ENCODE data around the gene ZNF641. TPM values are rescaled to one million over a fixed set of nuclear protein-coding genes. Genes with fewer than 3 reads are reported as not detected.

The ZNF641 gene
- total RNA-seq (10 to 100 TPM; 16.6 to 28.5 (median 24.7) TPM), polyA plus RNA-seq (1 to 10 TPM; 3.0 to 6.6 (median 4.2) TPM)

DNA sequence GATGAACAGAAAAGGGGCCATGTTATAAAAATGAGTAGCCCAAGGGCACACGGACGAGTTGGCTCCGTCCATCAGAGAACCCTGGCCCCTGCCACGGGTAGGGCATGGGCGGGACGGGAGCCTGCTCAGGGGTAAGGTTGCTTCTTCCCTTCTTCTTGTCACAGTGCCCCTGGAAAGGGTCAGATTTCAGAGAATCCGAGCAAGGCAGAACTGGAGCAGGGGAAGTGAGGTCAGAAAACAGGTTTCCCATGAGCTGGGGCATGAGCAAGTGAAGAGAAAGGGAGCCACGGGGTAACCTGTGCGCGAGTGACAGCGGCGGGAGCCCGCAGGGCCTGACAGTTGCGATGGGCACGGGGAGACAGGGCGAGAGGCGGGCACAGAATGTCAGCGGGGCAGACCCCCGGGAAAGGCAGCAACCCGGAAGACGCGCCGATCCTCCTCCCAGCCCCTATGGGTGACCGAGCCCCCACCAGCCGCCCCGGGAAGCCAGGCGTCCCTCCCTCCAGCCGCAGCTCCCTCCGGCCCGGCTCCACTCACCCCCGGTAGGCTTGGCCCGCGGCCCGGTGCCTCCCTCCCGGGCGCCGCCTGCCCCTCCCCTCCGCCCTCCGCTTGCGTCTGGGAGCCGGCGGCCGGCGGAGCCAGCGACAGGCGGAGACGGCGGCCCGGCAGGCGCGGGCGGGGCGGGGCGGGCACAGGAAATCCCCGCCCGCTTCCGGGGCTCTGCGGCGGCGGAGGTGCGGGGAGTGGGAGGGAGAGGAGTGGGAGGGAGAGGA is at the start of gene ZNF641:
TSS of gene ZNF641 (minus strand) at position 671 of the 773 bp plus-strand sequence. CDS start 2,829 bp downstream, outside the sequence.
- peak within 1 kb of the TSS; percentile 90 to 96 (median 94) for H3K27ac ChIP-seq
- WGBS, 2 donors: 1% methylated on average over 61 of the region's 61 CpGs

DNA sequence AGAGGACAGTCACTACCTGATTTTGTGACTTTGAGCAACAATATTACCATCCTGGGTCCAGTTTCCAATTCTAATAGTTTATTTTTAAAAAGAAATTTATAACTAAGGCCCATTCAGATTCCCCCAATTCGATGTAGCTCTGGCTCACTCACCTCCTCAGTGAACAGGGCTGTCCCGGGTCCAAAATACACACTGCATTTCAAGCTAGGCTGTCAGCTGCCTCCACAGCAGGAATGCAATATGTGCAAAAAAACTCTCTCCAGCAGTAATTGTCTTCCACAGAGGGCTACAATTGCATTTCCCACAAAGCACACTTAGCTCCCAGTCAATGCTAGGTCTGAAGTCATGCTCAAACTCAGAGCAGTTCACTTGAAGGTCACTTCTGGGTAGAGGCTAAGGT is 39.3 kb upstream of the ZNF641 start:
- Histone ChIP-seq H3K36me3 (no peaks in the 10 kb centered on the region), H3K4me1 (peaks cover 0 to 31% (median 26%) of the 10 kb centered on the region in 4 donors), H3K27me3 (no peaks in the 10 kb centered on the region), H3K4me3 (no peak overlapping the region), H3K27ac (peak overlapping the region in 1 of 4 donors; percentile 63), H3K9me3 (no peaks in the 10 kb centered on the region)
- WGBS, 2 donors: 44 to 64% methylated on average over 2 of the region's 2 CpGs
- DNase-seq: no peak
- TF ChIP-seq EP300 (IDR thresholded peaks at IDR 0.05) (no peak), POLR2AphosphoS5 (IDR thresholded peaks at IDR 0.05) (no peak), CTCF (IDR thresholded peaks at IDR 0.05) (no peak), POLR2A (IDR thresholded peaks at IDR 0.05) (no peak)
- intact Hi-C loops (cut with DNase I): no loop called here

More for the DNA sequence above, at the start of gene ZNF641:
- intact Hi-C loops (cut with DNase I): loop anchor here (2.0 to 5.0 kb wide), 4 partner anchors 53 to 153 kb away; no protein-coding TSS in a partner anchor
- H3K4me1 ChIP-seq: peaks cover 0 to 35% (median 21%) of the 10 kb centered on the region in 4 donors
- no peaks in the 10 kb centered on the region for H3K27me3 ChIP-seq
- peaks cover 6 to 26% (median 11%) of the 10 kb centered on the region in 4 donors for H3K36me3 ChIP-seq
- peak; percentile 87 for DNase-seq
- peak within 1 kb of the TSS; percentile 61 to 89 (median 76) for H3K4me3 ChIP-seq
- no peaks in the 10 kb centered on the region for H3K9me3 ChIP-seq
- TF ChIP-seq POLR2AphosphoS5 (IDR thresholded peaks at IDR 0.05): peak in 1 of 4 donors; percentile 40
- TF ChIP-seq POLR2A (IDR thresholded peaks at IDR 0.05): no peak

- DNase-seq: no peak
- intact Hi-C loops (cut with DNase I): no loop called here
- H3K36me3 ChIP-seq: no peaks in the 10 kb centered on the region
- H3K4me1 ChIP-seq: peaks cover 0 to 31% (median 26%) of the 10 kb centered on the region in 4 donors
- H3K27me3 ChIP-seq: no peaks in the 10 kb centered on the region
- no peak overlapping the region for H3K4me3 ChIP-seq
- TF ChIP-seq POLR2A (IDR thresholded peaks at IDR 0.05): no peak
- TF ChIP-seq CTCF (IDR thresholded peaks at IDR 0.05): no peak
- TF ChIP-seq EP300 (IDR thresholded peaks at IDR 0.05): no peak
- TF ChIP-seq POLR2AphosphoS5 (IDR thresholded peaks at IDR 0.05): no peak
- H3K9me3 ChIP-seq: no peaks in the 10 kb centered on the region
- 67 to 79% methylated on average over 3 of the region's 3 CpGs for WGBS, 2 donors
- peak overlapping the region in 1 of 4 donors; percentile 63 for H3K27ac ChIP-seq
These were observed 38.7 kb upstream of the ZNF641 start for GRCh38 chr12:48389409-48389808.

DNA sequence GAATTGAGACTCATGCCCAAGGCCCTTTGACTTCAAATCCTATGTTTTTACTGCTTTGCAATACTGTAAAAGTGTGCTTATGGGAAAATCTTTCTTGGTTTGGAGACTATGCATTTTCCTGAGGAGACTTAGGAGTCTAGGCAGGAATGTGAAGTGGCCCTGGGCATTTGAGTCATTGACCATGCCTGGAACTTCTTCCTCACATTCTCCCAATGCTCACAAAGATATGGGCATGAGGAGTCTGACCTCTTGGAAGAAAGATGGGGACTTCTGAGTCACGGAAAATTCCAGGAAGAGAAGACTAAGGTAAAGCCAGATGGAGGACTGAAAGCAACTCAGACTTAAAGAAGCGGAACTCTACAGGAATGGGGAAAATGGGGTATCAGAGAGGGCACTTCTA is 38.2 kb upstream of the ZNF641 start:
- no peak for DNase-seq
- Histone ChIP-seq H3K27ac (peak overlapping the region in 1 of 4 donors; percentile 63), H3K4me3 (no peak overlapping the region), H3K4me1 (peaks cover 0 to 31% (median 26%) of the 10 kb centered on the region in 4 donors), H3K9me3 (no peaks in the 10 kb centered on the region), H3K27me3 (no peaks in the 10 kb centered on the region), H3K36me3 (no peaks in the 10 kb centered on the region)
- TF ChIP-seq POLR2AphosphoS5 (IDR thresholded peaks at IDR 0.05): no peak
- no peak for TF ChIP-seq CTCF (IDR thresholded peaks at IDR 0.05)
- no peak for TF ChIP-seq EP300 (IDR thresholded peaks at IDR 0.05)
- TF ChIP-seq POLR2A (IDR thresholded peaks at IDR 0.05): no peak
- intact Hi-C loops (cut with DNase I): no loop called here
- 76 to 87% methylated on average over 2 of the region's 2 CpGs for WGBS, 2 donors

- H3K4me1 ChIP-seq: peaks cover 0 to 31% (median 26%) of the 10 kb centered on the region in 4 donors
- TF ChIP-seq POLR2A (IDR thresholded peaks at IDR 0.05): no peak
- TF ChIP-seq EP300 (IDR thresholded peaks at IDR 0.05): no peak
- TF ChIP-seq CTCF (IDR thresholded peaks at IDR 0.05): no peak
- TF ChIP-seq POLR2AphosphoS5 (IDR thresholded peaks at IDR 0.05): no peak
- no peaks in the 10 kb centered on the region for H3K36me3 ChIP-seq
- H3K27me3 ChIP-seq: no peaks in the 10 kb centered on the region
- H3K9me3 ChIP-seq: no peaks in the 10 kb centered on the region
- peak overlapping the region in 1 of 4 donors; percentile 63 for H3K27ac ChIP-seq
- no peak for DNase-seq
- intact Hi-C loops (cut with DNase I): no loop called here
- WGBS, 2 donors: 62 to 79% methylated on average over 1 of the region's 1 CpG
- H3K4me3 ChIP-seq: no peak overlapping the region
These were observed 37.7 kb upstream of the ZNF641 start for GRCh38 chr12:48388460-48388859.
